NCI-H1092 treated with DMSO at 0.1 percent for 48 hours (cell line): ENCODE measurements around the gene AGTR1.
"Not testable (repeated sequence)": the region's sequence is repeated elsewhere in the genome, so short reads cannot be mapped to it uniquely, and the experiment has no call there.

Experiments used
- DNase-seq: peaks from one replicate; lab custom pipeline; 2025; lab: John Stamatoyannopoulos, UW

Gene AGTR1

GRCh38 chr3:148758303-148758884, 60.7 kb downstream of the AGTR1 start:
- no peak for DNase-seq

DNA sequence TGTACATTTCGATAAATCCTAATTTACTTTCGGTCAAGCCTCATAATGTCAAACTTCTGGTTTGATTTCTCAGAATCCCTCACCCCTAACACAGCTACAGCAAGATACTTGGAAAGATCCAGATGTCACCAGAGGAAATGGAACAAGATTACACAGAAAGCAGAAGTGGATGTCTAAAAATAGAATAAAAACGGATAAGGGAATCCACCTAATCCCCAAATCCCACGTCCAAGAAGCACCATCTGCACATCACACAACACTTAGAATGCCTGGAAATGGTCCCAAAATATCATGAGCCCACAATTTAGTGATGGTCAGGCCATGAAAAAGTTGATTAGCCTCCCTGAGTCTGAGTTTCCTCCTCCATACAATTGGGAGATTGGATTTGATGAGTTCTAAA, 61.7 kb downstream of the AGTR1 start:
- DNase-seq, result no peak

GRCh38 chr3:148763156-148763680, 65.5 kb downstream of the AGTR1 start:
- DNase-seq, result no peak

- no peak for DNase-seq
Measured at GRCh38 chr3:148763986-148764935, 66.6 kb downstream of the AGTR1 start.

- DNase-seq, result no peak
Measured at GRCh38 chr3:148772361-148772760, 74.7 kb downstream of the AGTR1 start.

DNA sequence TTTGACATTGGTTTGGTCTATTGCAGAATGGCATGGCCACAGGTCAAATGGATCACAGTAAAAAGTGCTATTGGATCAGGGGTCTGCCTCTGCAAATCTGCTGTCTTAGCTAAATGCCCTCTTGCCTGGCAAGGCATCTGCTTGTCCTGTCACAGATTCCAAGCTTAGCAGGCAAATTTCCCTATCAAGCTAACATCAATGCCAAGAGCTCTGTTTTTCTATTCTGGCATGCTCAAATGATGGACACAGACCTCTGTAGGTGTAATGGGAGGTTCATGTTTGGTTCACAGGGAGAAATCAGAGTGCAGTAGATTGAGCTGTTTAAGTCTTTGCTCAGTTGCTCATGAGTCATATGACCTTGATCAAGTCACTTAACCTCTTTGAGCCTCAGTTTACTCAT, 75.1 kb downstream of the AGTR1 start:
- DNase-seq, result no peak

GRCh38 chr3:148773805-148774204, 76.1 kb downstream of the AGTR1 start:
- no peak for DNase-seq

DNA sequence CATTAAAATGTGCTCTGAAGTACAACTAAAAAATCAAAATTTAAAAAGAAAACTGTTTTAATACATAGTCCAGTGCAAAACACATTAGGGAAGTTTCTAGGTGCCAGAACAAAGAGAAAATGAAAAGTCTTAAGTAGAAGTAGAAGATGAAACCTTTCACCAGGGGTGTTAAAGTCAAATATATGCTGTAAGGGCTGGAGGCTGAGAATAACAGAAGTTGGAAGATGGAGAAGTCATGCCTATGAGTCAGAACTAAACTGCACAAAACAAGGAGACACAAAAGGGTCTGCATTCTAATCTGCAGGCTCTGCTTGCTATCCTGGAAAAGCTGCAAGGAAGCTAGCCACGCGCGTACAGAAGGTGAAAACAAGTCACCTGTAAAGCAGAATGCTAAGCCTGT, 81.2 kb downstream of the AGTR1 start:
- DNase-seq, result no peak

GRCh38 chr3:148785026-148785425, 87.3 kb downstream of the AGTR1 start:
- DNase-seq, result not testable (repeated sequence)

GRCh38 chr3:148786159-148786558, 88.5 kb downstream of the AGTR1 start:
- not testable (repeated sequence) for DNase-seq

- DNase-seq, result no peak
Measured at GRCh38 chr3:148789146-148789545, 91.4 kb downstream of the AGTR1 start.

- DNase-seq, result no peak
Measured at GRCh38 chr3:148789906-148790305, 92.2 kb downstream of the AGTR1 start.

GRCh38 chr3:148790370-148790769, 92.7 kb downstream of the AGTR1 start:
- DNase-seq, result no peak

DNA sequence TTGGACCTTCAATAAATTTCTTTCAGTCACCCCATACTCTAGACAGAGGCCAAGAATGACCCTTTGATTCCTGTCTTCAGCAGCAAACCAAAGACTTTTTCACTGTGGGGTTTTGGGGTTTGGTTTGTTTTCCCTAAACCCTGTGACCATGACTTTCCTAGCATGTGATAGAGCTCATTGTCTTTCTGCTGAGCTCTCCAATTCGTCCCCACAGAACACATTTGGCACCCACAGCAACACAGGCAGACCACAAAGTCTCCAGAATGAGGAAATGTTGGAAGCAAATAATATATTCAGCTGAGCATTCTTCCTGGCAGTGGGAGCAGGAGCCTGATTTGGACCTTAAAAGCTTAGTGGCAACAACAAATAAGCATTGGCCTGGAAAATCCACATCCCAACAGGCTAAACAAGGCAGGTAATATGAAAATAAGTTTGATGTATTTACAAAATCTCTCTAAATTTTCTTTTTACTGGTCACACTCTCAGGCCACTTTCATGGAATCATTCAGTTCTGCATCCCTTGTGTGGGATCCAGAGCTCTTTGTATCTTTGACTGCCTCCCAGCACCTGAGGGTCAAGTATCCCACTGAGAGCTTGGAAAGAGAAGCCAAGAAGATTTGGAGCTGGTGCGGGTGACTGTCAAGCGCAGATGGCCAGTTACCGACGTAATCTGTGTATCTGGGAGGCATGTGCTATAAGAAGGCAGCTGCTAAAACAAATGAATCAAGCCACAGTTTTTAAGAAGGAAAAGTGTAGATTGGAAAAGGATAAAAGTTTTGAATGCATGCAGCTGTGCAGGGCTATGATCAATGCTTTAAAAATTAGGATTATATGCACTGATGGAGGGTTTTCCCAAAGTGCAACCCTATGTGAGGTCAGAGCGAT, 93.4 kb downstream of the AGTR1 start:
- DNase-seq, result no peak

DNA sequence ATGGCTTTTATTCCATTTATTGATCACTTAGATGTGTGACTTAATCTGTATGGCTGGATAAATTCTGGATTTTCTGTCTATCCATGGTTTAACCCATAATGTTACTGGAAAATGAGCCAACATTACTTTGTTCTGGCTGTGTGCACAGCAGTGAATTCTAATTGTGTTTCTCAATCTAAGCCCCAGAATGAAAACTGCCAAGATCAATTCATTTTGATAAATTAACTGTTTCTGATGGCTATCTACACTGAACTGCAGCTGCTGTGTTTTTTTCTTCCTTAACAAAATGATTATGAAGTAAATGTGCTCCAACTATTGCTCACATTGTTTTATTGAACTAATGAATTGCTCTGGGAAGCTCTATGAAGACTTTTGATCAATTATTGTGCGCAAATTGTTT, 94.2 kb downstream of the AGTR1 start:
- DNase-seq, result no peak

- no peak for DNase-seq
Measured at GRCh38 chr3:148792516-148792915, 94.8 kb downstream of the AGTR1 start.
